NB4 (cell line): Measurements from ENCODE around the gene LRRC27.

Source experiments
- DNase-seq: peaks from one replicate; pipeline ENCODE4 v3.0.0; 2010; ENCODE audit warnings: low read depth
- H3K4me3 ChIP-seq: one replicate; pipeline ENCODE4 v1.5.1; 2011; ENCODE audit warnings: mild to moderate bottlenecking, low read depth, low read length, moderate library complexity
- MYC ChIP-seq: IDR thresholded peaks from 2 replicates; pipeline ENCODE4 v1.6.1; 2011; ENCODE audit warnings: low read depth, low read length
- POLR2A ChIP-seq: IDR thresholded peaks from 2 replicates; pipeline ENCODE4 v1.6.1; 2011; ENCODE audit warnings: mild to moderate bottlenecking; ENCODE audit not compliant: insufficient read length; ENCODE audit errors: extremely low read depth
- TF ChIP-seq, protein P1 (sequence below): IDR thresholded peaks from one replicate; pipeline ENCODE4 v1.5.1; 2012; ENCODE audit warnings: low read depth, low read length
- TF ChIP-seq, protein P2 (sequence below): IDR thresholded peaks from 2 replicates; pipeline ENCODE4 v1.6.1; 2011; ENCODE audit warnings: low read depth, low read length

The LRRC27 gene

GRCh38 chr10:132305654-132306342 lies 26.2 kb upstream of the LRRC27 start:
- no peak overlapping the region for H3K4me3 ChIP-seq
- DNase-seq: no peak
- TF ChIP-seq MYC (no peak), POLR2A (no peak)
- TF ChIP-seq, protein P1, sequence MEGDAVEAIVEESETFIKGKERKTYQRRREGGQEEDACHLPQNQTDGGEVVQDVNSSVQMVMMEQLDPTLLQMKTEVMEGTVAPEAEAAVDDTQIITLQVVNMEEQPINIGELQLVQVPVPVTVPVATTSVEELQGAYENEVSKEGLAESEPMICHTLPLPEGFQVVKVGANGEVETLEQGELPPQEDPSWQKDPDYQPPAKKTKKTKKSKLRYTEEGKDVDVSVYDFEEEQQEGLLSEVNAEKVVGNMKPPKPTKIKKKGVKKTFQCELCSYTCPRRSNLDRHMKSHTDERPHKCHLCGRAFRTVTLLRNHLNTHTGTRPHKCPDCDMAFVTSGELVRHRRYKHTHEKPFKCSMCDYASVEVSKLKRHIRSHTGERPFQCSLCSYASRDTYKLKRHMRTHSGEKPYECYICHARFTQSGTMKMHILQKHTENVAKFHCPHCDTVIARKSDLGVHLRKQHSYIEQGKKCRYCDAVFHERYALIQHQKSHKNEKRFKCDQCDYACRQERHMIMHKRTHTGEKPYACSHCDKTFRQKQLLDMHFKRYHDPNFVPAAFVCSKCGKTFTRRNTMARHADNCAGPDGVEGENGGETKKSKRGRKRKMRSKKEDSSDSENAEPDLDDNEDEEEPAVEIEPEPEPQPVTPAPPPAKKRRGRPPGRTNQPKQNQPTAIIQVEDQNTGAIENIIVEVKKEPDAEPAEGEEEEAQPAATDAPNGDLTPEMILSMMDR: no peak
- TF ChIP-seq, protein P2, sequence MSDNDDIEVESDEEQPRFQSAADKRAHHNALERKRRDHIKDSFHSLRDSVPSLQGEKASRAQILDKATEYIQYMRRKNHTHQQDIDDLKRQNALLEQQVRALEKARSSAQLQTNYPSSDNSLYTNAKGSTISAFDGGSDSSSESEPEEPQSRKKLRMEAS: no peak

DNA sequence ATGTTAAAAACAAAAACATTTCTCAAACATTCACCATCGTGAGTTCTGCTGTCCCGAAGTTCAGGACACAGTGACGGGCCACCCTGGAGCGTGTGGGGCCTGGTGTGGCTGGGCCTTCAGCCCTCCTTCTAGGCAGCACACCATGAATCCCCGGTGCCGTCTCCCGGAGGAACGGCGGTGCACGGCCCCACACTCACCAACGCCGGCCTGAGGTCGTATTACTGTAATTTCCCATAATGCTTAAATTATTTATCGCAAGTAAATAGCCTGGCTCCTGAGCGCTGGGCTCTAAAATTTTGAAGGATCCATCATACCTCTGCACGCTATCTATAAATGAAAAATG lies 25.7 kb upstream of the LRRC27 start:
- no peak overlapping the region for H3K4me3 ChIP-seq
- no peak for DNase-seq
- TF ChIP-seq, protein P1: no peak
- no peak for TF ChIP-seq POLR2A
- TF ChIP-seq MYC: no peak
- TF ChIP-seq, protein P2: no peak

DNA sequence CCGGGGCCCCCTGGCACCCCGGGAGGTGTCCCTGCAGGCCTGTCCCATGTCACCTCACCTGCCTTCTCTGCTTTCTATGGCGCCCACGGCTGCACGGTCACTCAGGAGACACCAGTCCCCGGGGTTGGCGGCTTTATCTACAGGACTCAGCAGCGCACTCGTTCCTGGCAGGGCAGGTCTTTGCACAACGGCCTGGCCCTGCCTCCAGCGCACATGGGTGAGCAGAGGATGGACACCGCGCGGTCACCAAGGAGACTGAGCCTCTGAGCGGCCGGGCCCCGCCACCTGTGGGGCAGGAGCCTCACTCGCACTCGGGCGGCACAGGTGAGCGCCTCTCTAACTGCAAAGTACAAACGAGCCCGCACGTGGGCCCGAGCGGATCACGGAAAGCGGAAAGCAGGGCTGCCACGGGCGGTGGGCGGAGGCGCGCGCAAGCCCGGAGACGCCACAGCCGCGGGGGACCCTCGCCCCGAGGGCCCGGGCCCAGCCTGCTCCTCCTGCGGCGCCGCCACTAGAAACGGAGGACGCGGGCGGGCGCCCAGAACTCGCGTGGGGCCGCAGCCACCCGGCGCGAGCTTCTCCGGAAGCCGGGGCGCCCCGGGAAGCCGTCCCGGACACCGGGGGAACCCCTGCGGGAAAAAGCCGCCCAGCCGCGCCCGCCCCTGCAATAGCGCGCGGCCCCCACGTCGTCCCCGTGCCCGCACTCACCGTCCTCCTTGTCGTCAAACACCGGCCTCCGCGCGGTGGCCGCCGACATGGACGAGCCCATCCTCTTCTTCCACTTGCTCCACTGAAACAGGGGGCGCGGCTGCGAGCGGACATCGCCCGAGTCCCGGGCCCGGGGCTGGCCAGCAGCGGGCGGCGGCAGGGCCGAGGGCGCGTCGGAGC lies 24.9 kb upstream of the LRRC27 start:
- DNase-seq: no peak
- TF ChIP-seq, protein P2: no peak
- TF ChIP-seq, protein P1: no peak
- TF ChIP-seq POLR2A: no peak
- no peak for TF ChIP-seq MYC
- H3K4me3 ChIP-seq: no peak overlapping the region

- TF ChIP-seq, protein P1: no peak
- peak; percentile 12 for TF ChIP-seq POLR2A
- H3K4me3 ChIP-seq: peak within 1 kb of the TSS; percentile 53
- DNase-seq: peak; percentile 90
Observed at GRCh38 chr10:132307823-132308586, 24.0 kb upstream of the LRRC27 start, which contains the start of gene STK32C. STK32C (minus strand) TSS chr10:132307950; CDS start chr10:132307833, 117 bp downstream.

GRCh38 chr10:132308587-132309470 lies 23.2 kb upstream of the LRRC27 start:
- no peak overlapping the region for H3K4me3 ChIP-seq
- TF ChIP-seq, protein P1: no peak
- TF ChIP-seq MYC (no peak), POLR2A (no peak)
- TF ChIP-seq, protein P2: no peak
- DNase-seq: no peak
